GM12892 (cell line): ENCODE results near the gene PLEKHG5.

ENCODE experiments used
- POLR2A ChIP-seq: IDR thresholded peaks from 2 replicates; pipeline ENCODE4 v1.6.1; 2011; ENCODE audit warnings: low read depth, low read length, control low read depth
- POLR2AphosphoS5 ChIP-seq: IDR thresholded peaks from 2 replicates; pipeline ENCODE4 v1.6.1; 2011; ENCODE audit warnings: low read depth, low read length, control low read depth
- TAF1 ChIP-seq: IDR thresholded peaks from 2 replicates; pipeline ENCODE4 v1.6.1; 2011; ENCODE audit warnings: low read depth, mild to moderate bottlenecking, control low read depth, low read length, borderline replicate concordance

DNA sequence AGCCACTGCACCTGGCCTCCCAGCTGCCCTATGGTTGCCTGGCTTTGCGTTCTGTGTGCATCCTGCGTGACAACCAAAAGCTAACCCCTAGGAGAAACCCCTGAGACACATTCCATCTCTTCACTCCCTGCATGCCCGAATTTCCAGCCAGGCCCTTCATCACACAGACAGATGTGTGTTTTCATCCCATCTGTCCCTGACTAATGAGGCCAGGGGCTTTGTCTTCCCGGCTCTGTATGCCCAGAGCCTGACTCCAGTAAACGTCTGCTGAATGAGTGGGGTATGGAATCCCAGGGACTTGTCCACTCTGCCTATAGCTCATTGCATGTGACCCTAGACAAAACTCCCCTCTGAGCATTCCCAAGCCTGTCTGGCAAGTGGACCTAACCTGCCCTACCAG is 57.3 kb downstream of the PLEKHG5 start:
- no peak for TF ChIP-seq POLR2A
- TF ChIP-seq TAF1, result no peak
- no peak for TF ChIP-seq POLR2AphosphoS5
